GM18498 (cell line): ENCODE measurements around the gene GP1BB.
A peak's percentile ranks its signal among the peaks of the same experiment; 100 is the strongest.

Source experiments
- ATAC-seq: cut with Tn5 transposase; IDR thresholded peaks from one replicate; pipeline ENCODE4 v1.9.1; 2021; ENCODE audit warnings: mild to moderate bottlenecking, moderate library complexity; ENCODE audit not compliant: unreplicated experiment

The GP1BB gene

GRCh38 chr22:19764636-19765476, 41.5 kb downstream of the GP1BB start:
- ATAC-seq, result no peak

GRCh38 chr22:19765477-19766239, 42.3 kb downstream of the GP1BB start:
- no peak for ATAC-seq

- no peak for ATAC-seq
Observed at GRCh38 chr22:19766240-19766510, 42.8 kb downstream of the GP1BB start.

GRCh38 chr22:19766511-19767426, 43.4 kb downstream of the GP1BB start:
- no peak for ATAC-seq

- no peak for ATAC-seq
Observed at GRCh38 chr22:19767427-19768341, 44.3 kb downstream of the GP1BB start.

- ATAC-seq, result no peak
Observed at GRCh38 chr22:19769393-19769715, 46.0 kb downstream of the GP1BB start.

- ATAC-seq, result no peak
Observed at GRCh38 chr22:19770349-19771220, 47.2 kb downstream of the GP1BB start.

GRCh38 chr22:19772422-19772672, 49.0 kb downstream of the GP1BB start:
- ATAC-seq, result no peak

GRCh38 chr22:19772673-19773469, 49.5 kb downstream of the GP1BB start:
- peak; percentile 76 for ATAC-seq

- ATAC-seq, result peak; percentile 12
Observed at GRCh38 chr22:19773470-19774040, 50.2 kb downstream of the GP1BB start.
